Activated CD8-positive, alpha-beta memory T cell treated with anti-CD3 and anti-CD28 coated beads, Interleukin-2, amount 50 U/mL, for 1 hour (primary cell): Measurements from ENCODE around the gene ITGB3.

Experiments
- DNase-seq: peaks from one replicate; pipeline ENCODE4 v3.0.0-alpha.2; 2020; ENCODE audit errors: extremely low read depth

ITGB3 gene

GRCh38 chr17:47298712-47299111 is 45.1 kb downstream of the ITGB3 start:
- DNase-seq, result no peak

GRCh38 chr17:47299239-47299910 is 45.7 kb downstream of the ITGB3 start:
- DNase-seq, result no peak

DNA sequence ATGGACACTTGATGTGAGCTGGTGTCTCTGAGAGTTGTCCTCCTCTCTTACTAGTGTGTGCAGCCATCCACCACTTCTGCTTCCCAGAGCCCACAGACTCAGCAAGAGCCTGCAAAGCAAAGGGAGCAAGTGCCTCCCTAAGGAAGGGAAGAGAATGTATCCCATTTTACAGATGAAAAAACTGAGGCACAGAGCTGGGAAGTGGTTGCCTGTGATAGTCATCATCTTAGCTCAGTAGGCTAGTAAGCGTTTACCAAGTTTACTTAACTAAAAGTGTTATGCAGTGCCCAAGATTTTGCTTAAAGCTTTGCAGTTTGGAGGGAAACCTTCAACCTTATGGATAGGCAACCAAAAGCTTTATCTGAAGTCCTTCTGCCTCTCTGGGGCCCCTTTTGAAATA is 47.1 kb downstream of the ITGB3 start:
- DNase-seq, result no peak

DNA sequence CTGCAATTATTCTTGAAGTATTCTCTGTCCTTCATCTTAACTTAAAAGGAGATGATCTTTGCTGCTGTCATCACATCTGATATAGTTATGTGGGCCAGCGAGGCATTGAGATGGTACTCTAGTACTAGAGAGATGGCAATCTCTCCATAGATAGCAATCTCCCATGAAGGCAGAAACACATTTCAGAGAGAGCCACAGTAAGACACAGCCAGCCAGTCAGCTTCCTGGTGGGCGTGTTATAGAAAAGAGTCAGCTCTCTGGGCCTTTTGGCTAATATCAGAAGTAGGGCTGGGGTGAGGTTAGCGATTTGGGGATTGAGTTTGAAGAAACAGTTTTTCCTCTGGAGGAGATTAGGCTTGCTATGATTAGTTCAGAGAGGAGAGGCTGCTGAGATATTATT is 47.5 kb downstream of the ITGB3 start:
- DNase-seq, result no peak

DNA sequence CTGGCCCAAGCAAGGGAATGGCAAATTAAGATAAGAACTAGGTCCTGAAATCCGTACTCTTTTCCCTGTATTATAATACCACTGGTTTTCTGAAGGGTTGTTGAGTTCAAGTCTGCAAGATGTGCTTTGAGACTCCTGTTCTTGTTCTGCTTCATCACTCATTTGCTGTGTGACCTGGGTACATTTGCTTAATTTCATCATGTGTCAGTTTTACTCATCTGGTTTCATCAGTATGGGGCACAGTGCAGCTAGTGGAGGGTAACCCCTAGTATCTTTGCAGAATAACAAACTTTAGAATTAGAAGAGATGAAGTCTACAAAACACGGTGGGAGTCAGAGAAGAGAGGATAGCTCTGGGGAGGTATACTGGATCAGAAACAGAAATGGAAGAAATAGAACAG is 48.2 kb downstream of the ITGB3 start:
- DNase-seq, result no peak

- no peak for DNase-seq
These were observed 50.6 kb downstream of the ITGB3 start for GRCh38 chr17:47304186-47304585.

GRCh38 chr17:47305302-47305923 is 51.8 kb downstream of the ITGB3 start:
- DNase-seq, result no peak

DNA sequence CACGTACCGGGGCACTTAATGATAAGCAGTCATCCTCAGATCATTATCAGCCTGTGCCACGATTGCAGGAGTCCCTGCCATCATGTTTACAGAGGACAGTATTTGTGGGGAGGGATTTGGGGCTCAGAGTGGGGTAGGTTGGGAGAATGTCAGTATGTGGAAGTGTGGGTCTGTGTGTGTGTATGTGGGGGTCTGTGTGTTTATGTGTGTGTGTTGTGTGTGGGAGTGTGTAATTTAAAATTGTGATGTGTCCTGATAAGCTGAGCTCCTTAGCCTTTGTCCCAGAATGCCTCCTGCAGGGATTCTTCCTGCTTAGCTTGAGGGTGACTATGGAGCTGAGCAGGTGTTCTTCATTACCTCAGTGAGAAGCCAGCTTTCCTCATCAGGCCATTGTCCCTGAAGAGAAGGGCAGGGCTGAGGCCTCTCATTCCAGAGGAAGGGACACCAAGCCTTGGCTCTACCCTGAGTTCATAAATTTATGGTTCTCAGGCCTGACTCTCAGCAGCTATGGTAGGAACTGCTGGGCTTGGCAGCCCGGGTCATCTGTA is 56.6 kb downstream of the ITGB3 start:
- no peak for DNase-seq

GRCh38 chr17:47311420-47311819 is 57.8 kb downstream of the ITGB3 start:
- DNase-seq, result no peak

DNA sequence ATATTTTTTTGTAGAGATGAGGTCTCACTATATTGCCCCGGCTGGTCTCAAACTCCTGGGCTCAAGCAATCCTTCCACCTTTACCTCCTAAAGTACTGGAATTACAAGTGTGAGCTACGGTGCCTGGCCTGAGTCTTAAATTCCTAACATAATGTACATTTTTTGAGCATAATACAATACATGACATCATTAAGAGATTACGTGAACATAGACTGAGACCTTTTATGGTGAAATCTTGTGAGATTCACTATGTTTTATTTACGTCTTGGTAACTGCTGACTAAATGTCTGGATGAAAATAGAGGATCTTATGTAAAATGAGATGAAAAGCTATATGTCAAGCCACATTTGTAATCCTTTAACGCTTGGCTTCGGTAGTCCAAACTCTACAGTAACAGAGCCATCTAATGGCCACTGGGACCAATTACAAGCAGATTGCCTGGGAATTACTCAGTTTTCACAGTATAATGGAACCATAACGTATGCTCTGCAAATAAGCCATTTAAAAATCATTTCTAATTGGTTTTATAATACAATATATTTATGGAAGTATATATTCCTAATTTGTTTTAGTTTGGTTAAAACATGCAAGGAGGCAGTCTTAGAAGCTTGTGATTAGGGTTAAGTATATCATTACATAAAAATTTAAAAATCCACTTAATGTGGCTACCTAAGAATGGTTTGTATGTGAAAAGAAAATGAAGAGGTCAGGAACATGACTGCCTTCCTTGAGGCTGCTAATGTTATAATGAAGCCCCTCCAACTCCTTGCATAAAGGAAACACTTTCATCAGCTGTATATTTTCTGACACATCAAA is 62.0 kb downstream of the ITGB3 start:
- no peak for DNase-seq

- DNase-seq, result no peak
These were observed 62.7 kb downstream of the ITGB3 start for GRCh38 chr17:47316311-47316710.

GRCh38 chr17:47317119-47317518 is 63.5 kb downstream of the ITGB3 start:
- DNase-seq, result no peak

DNA sequence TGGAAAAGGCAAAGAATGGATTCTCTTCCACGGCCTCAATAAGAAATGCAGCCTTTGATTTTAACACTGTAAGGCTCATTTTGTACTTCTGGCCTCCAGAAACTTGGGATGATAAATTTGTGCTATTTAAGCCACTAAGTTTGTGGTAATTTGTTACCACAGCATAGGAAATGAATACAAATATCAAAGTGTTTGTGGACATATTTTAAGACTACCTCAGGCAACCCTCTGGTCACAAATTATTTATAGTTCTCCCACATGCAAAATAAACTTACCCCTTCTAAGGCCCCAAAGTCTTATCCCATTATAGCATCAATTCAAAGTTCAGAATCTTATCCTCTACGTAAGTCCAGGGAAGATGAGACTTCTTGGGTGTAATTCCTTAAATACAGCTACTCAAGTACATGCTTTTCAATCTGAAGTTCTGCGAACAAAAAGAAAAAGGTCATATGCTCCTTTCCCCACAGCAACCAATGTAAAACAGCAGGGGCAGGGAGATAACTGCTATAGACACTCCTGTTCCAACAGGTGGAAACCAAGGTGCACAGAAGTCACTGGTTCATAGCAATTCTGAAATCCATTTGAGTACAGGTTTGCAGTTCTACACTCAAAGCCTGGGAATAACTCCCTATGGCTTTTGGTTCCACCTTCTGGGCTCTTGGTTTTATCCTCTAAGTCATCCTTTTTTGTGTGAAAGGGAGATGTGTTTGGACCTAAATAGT is 64.7 kb downstream of the ITGB3 start:
- no peak for DNase-seq

DNA sequence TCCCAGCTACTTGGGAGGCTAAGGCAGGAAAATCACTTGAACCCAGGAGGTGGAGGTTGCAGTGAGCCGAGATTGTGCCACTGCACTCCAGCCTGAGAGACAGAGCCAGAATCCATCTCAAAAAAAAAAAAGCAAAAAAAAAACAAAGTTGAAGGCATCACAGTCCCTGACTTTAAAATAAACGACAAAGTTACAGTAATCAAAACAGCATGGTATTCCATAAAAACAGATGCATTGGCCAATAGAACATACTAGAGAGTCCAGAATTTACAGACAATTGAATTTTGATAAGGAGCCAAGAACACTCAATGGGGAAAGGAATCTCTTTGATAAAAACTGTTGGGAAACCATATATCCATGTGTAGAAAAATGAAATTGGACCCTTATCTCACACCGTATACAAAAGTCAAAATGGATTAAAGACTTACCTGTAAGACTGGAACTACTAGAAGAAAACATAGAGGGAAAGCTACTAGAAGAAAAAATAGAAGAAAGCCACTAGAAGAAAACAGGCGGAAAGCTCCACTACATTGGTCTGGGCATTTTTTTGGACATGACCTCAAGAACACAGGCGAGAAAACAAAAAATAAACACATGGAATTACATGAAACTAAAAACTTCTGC is 67.4 kb downstream of the ITGB3 start:
- DNase-seq, result no peak

GRCh38 chr17:47323382-47324223 is 70.0 kb downstream of the ITGB3 start, which contains the start of gene EFCAB13:
Gene EFCAB13, plus strand, starts transcription at chr17:47323955. Its CDS starts 4,399 bp downstream, at chr17:47328354.
- DNase-seq, result no peak

DNA sequence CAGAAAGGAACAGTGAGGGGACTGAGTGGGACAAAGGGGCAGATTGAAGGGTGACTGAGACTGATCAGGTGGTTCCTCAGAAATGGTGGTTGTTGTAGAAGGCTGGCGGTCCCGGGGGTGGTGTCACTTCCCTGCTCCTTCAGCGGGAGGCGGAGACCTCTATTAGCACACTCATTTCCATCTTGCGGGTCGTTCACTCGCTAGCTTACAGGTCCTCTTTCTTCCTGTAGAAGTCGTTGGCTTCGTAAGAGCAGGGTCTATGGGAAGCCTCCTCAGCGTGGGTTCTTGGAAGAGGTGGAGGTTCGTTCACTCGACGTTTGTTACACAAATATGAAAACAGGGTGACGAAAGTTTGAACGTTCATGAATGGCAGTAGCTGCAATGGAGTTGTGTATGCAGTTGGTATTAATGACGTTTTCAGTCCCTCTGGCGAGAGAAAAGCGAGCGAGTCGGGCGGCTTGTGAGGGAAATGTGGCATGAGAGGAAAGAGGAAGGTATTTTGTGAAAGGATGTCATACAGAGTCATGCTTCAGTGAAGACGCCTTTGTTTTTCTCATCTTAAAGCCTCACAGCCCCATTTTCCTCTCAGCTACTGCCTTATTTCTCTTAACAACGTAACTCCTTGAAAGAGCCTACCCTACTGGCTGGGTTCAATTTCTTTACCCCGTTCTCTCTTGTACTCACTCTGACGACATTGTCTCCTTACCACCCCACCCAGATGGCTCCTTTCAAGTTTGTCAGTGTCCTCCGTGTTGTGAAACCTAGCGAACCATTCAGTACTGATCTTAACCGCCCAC is 70.8 kb downstream of the ITGB3 start:
- peak; percentile 5 for DNase-seq

DNA sequence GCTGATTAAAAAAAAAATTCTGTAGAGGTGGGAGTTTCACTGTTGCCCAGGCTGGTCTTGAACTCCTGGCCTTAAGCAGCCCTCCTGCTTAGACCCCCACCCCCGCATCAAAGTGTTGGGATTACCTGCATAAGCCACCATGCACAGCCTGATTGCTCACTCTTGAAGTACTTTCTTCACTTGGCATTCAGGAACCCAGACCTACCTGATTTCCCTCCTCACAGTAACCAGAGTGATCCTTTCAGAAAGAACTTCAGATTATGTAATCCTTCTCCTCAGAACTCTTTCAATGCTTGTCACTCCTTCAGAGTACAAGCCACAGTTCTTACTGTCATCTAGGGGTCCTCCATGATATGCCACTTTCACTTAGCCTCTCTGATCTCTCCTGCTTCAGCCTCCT is 71.5 kb downstream of the ITGB3 start:
- no peak for DNase-seq

DNA sequence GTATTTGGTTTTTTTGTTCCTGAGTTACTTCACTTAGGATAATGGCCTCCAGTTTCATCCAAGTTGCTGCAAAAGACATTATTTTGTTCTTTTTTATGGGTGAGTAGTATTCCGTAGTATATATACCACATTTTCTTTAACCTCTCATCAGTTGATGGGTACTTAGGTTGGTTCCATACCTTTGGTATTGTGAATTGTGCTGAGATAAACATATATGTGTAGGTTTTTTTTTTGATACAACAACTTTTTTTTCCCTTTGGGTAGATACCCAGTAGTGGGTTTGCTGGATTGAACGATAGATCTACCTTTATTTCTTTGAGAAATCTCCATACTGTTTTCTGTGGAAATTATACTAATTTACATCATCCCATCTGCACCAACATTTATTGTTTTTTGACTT is 76.9 kb downstream of the ITGB3 start:
- no peak for DNase-seq

DNA sequence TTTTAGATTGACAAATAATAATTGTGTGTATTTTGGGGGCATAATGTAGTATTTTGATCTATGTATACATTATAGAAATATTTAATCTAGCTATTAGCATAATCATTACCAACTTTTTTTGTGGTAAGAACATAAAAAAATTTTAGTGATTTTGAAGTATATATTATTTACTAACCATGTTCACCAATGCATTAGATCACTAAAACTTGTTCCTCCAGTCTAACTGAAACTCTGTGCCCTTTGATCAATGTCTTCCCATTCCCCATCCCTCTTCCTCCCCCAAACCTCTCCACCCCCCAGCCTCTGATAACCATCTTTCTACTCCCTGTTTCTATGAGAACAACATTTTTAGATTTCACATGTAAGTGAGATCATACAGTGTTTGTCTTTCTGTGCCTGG is 78.7 kb downstream of the ITGB3 start:
- DNase-seq, result no peak
